ENCODE data around the gene NUBP2. TPM values are rescaled to one million over a fixed set of nuclear protein-coding genes. Genes with fewer than 3 reads are reported as not detected.
A peak's percentile ranks its signal among the peaks of the same experiment; 100 is the strongest.

Gene NUBP2
- total RNA-seq, 1 experiment from 2014 or later: 69.4 TPM

DNA sequence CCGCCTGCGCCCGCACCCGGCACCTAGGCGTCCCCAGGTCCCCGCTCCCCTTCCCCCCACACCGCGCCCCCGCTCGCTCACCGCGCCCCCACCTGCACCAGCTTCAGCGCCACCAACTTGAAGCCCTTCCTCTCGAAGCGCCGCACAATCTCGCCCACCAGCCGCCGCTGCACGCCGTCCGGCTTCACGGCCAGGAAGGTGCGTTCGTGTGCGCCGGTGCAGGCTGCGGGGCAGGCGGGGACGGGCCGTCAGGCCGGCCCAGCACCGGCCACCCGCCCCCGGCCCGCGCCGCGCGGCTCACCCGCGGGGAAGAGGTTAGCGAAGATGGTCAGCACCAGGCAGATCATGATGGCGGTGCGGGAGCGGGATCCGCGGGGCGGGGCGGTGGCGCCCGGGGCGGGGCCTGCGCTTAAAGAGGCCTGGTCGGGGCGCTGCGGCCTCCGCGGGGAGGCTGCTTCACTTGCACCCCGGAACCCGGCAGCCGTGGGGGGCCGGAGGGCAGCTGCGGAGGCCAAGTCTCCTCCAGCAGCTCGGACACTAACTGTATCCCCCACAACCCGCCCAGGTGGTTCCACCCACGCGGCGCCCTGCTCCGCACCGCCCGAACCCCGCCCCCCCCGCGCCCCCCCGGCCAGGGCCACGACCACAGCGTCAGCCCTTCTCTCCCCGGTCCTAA, 11.4 kb upstream of the NUBP2 start, which contains the start of gene NME3:
TSS of gene NME3 (minus strand) at position 356 of the 676 bp plus-strand sequence. CDS start at position 347, 9 bp downstream.
- H3K9me3 ChIP-seq (ENCODE audit: control insufficient read depth, low read depth, low read length): no peaks in the 10 kb centered on the region
- H3K56ac ChIP-seq (ENCODE audit: insufficient read length, low read depth, low read length): no peak within 1 kb of the TSS
- peak; percentile 76 for DNase-seq
- H4K8ac ChIP-seq (replicated peaks; ENCODE audit: insufficient read length, low read depth, low read length): no peak within 1 kb of the TSS
- peak within 1 kb of the TSS; percentile 44 for H3K18ac ChIP-seq (ENCODE audit: insufficient read length, low read depth, low read length)
- no peak within 1 kb of the TSS for H3K4ac ChIP-seq (ENCODE audit: low read depth, low read length)
- Mint-ChIP-seq H3K36me3 (ENCODE audit: insufficient read depth in 1 of 3, low read depth in 3 of 3) (peaks cover 11 to 46% (median 29%) of the 10 kb centered on the region in 3 experiments; a peak in 6 of 7 replicates), H3K4me1 (peaks cover 3 to 19% of the 10 kb centered on the region in 2 experiments), H3K27me3 (ENCODE audit: low read depth) (no peaks in the 10 kb centered on the region; the same call in 1 of the 2 replicates), H3K4me3 (peak within 1 kb of the TSS; percentile 95 to 98), H3K27ac (peak within 1 kb of the TSS; percentile 98 to 99 (median 99); a peak in 6 of 7 replicates), H3K9me3 (no peaks in the 10 kb centered on the region)
- H4K91ac ChIP-seq (ENCODE audit: insufficient read length, low read depth, low read length): no peak within 1 kb of the TSS
- H3K23ac ChIP-seq (ENCODE audit: insufficient read length, low read depth, low read length): no peak within 1 kb of the TSS
- peak within 1 kb of the TSS; percentile 79 for H3K14ac ChIP-seq (ENCODE audit: insufficient read depth, low read length)
- peak within 1 kb of the TSS; percentile 47 for H3K4me2 ChIP-seq (ENCODE audit: insufficient read depth, insufficient read length, low read length)
- H4K5ac ChIP-seq (ENCODE audit: insufficient read length, low read depth, low read length): no peak within 1 kb of the TSS
- no peak within 1 kb of the TSS for H2BK20ac ChIP-seq (ENCODE audit: low read depth, low read length, poor library complexity, severe bottlenecking)
- no peaks in the 10 kb centered on the region; the same call in 1 of the 2 replicates for H3K79me2 ChIP-seq (ENCODE audit: insufficient read depth, low read length)
- no peak within 1 kb of the TSS for H3K27ac ChIP-seq (ENCODE audit: insufficient read length, low read depth, low read length)
- H2BK120ac ChIP-seq (ENCODE audit: low read depth, low read length, poor library complexity, severe bottlenecking): no peak within 1 kb of the TSS
- H3K79me1 ChIP-seq (ENCODE audit: insufficient read depth, low read depth, low read length, poor library complexity, severe bottlenecking): peaks cover 5% of the 10 kb centered on the region
- H2BK15ac ChIP-seq (ENCODE audit: low read depth, low read length): no peak within 1 kb of the TSS
- no peak for TF ChIP-seq CTCF (conservative IDR thresholded peaks at IDR 0.05)
- no peak within 1 kb of the TSS for H3T11ph ChIP-seq (ENCODE audit: low read length)
- no CpG with 5 or more reads among the region's 79 CpGs for WGBS (ENCODE audit: extremely low coverage, insufficient read length, low lambda C conversion rate)
- H3K23me2 ChIP-seq (ENCODE audit: insufficient read length, low read depth, low read length, poor library complexity, severe bottlenecking): peaks cover 9% of the 10 kb centered on the region
- no peak within 1 kb of the TSS for H2AK5ac ChIP-seq (ENCODE audit: insufficient read length, low read length)
- no peaks in the 10 kb centered on the region for H3K27me3 ChIP-seq (ENCODE audit: insufficient read depth, low read length)
- H3K9ac ChIP-seq (ENCODE audit: extremely low read depth, insufficient read length, low read length): peak within 1 kb of the TSS; percentile 66
- no peak within 1 kb of the TSS for H2BK5ac ChIP-seq (ENCODE audit: insufficient read length, low read length)
- H2BK12ac ChIP-seq (ENCODE audit: insufficient read length, low read depth, low read length): no peak within 1 kb of the TSS
- H2AFZ ChIP-seq (ENCODE audit: low read length): no peak within 1 kb of the TSS
- no peaks in the 10 kb centered on the region for H3K4me1 ChIP-seq (ENCODE audit: insufficient read depth, low read length)
- no peaks in the 10 kb centered on the region for H4K20me1 ChIP-seq (ENCODE audit: control insufficient read depth, insufficient read depth, insufficient read length)

All from H9 (cell line).